Spleen (tissue), 11 donors: Measurements from ENCODE around the gene POU6F2. TPM values are rescaled to one million over a fixed set of nuclear protein-coding genes. Genes with fewer than 3 reads are reported as not detected.

Source experiments
- DNase-seq: peaks from one replicate; pipeline ENCODE4 v3.0.0-alpha.2; 2020
- H3K27ac ChIP-seq, 8 donors: fragments of 200-600 bp; sonication (generic) in 7 of 8; 1 replicate in 4 of 8; 2 replicates in 4 of 8; pipeline versions ENCODE4 v1.5.0 to v1.8.0; 2016 to 2021; ENCODE audit warnings: inconsistent platforms in 4 of 8, mild to moderate bottlenecking in 4 of 8, moderate library complexity in 1 of 8
- H3K27me3 ChIP-seq, 7 donors: fragments of 200-600 bp; sonication (generic) in 6 of 7; replicated peaks in 1 of 7; 1 replicate in 4 of 7; 2 replicates in 3 of 7; pipeline versions ENCODE4 v1.5.0 to v1.8.0; 2016 to 2021; ENCODE audit warnings: inconsistent platforms in 3 of 7, mild to moderate bottlenecking in 1 of 7
- H3K36me3 ChIP-seq, 6 donors: fragments of 200-600 bp; sonication (generic) in 5 of 6; 1 replicate in 4 of 6; 2 replicates in 2 of 6; pipeline versions ENCODE4 v1.5.0 to v1.8.0; 2016 to 2021; ENCODE audit warnings: inconsistent platforms in 2 of 6
- H3K4me1 ChIP-seq, 6 donors: fragments of 200-600 bp; sonication (generic) in 5 of 6; 1 replicate in 3 of 6; 2 replicates in 3 of 6; pipeline versions ENCODE4 v1.5.0 to v1.8.0; 2016 to 2021; ENCODE audit warnings: inconsistent platforms in 3 of 6
- H3K4me3 ChIP-seq, 8 donors: fragments of 200-600 bp; sonication (generic) in 7 of 8; 1 replicate in 4 of 8; 2 replicates in 4 of 8; pipeline versions ENCODE4 v1.5.0 to v1.8.0; 2016 to 2021; ENCODE audit warnings: inconsistent platforms in 4 of 8, mild to moderate bottlenecking in 4 of 8, moderate library complexity in 2 of 8
- H3K9me3 ChIP-seq, 8 donors: fragments of 200-600 bp; sonication (generic) in 7 of 8; 1 replicate in 4 of 8; 2 replicates in 4 of 8; pipeline versions ENCODE4 v1.5.0 to v1.8.0; 2016 to 2021; ENCODE audit warnings: inconsistent platforms in 4 of 8
- CTCF ChIP-seq, 11 experiments: fragments of 200-600 bp in 7 of 11; fragments of 450-650 bp in 4 of 11; sonication (generic) in 4 of 11; IDR thresholded peaks in 8 of 11; conservative IDR thresholded peaks in 3 of 11; 1 replicate in 7 of 11; 2 replicates in 4 of 11; pipeline versions ENCODE4 v1.4.0 to v1.8.0; 2016 to 2021; ENCODE audit warnings: antibody characterized with exemption in 11 of 11, inconsistent platforms in 4 of 11, mild to moderate bottlenecking in 1 of 11
- POLR2A ChIP-seq, 3 donors: fragments of 450-650 bp; IDR thresholded peaks; one replicate each; pipeline ENCODE4 v1.5.1; 2017; ENCODE audit warnings: antibody characterized with exemption in 3 of 3, mild to moderate bottlenecking in 1 of 3
- POLR2AphosphoS5 ChIP-seq, 3 donors: sonication (generic); formaldehyde crosslinking; IDR thresholded peaks; one replicate each; pipeline ENCODE4 v1.5.1; 2017; ENCODE audit warnings: antibody characterized with exemption in 3 of 3
- WGBS, 5 donors: extraction: QIAGEN DNeasy Blood & Tissue Kit in 3 of 5; methylation state at CpG; one replicate each; pipeline versions ENCODE4 v1.1.5 to v1.1.7; 2013 to 2018; 5-methylcytosine and 5-hydroxymethylcytosine counted together
- intact Hi-C: fragments of 100-400 bp; cut with DNase I; formaldehyde crosslinking; loops from one replicate; pipeline ENCODE4 v1.15.0; 2023; ENCODE audit warnings: low total_unique reads
- polyA plus RNA-seq, 3 donors: library from polyadenylated mRNA; stranded (reverse); fragments of 200-250 nt; gene quantifications; one replicate each; pipeline ENCODE4 v1.2.1, GENCODE V29; 2013
- total RNA-seq, 7 donors: library from RNA; depleted of rRNA in 3 of 7; stranded (reverse); fragments of >200 nt in 3 of 7; fragmentation: NEBNext Ultra II Directional in 4 of 7; extraction: Animal tissue kit (Norgen Biotek cat#: 25700) in 4 of 7; gene quantifications; one replicate each; pipeline versions ENCODE4 v1.1.0 to v1.2.1, GENCODE V29; 2016 to 2021
- donor health status: healthy with polysubstance abuse.
- donor health status: DM: no; HTN: no; CAD: no; lungs with moderate emphysema.
- donor health status: DM: no; HTN: no; CAD: no.
- donor health status: Bipolar disorder and iron deficiency.
- donor health status: healthy.
- donor health status: DM: no; HTN: no; CAD: no.
- donor health status: DM: yes; HTN: yes; CAD: no.

POU6F2 gene
- total and polyA plus RNA-seq, 10 donors = 0.04 to 0.54 (median 0.23) TPM; not detected in 7

GRCh38 chr7:39270018-39270417 lies 292.3 kb downstream of the POU6F2 start:
- H3K27me3 ChIP-seq = peaks cover 0 to 9% (median 0%) of the 10 kb centered on the region in 7 donors

GRCh38 chr7:39271402-39271801 lies 293.7 kb downstream of the POU6F2 start:
- no peak for DNase-seq
- 38 to 70% (median 56%) methylated on average over 9 of the region's 9 CpGs for WGBS, 5 donors
- intact Hi-C loops = no loop called here
- Histone ChIP-seq H3K9me3 (no peaks in the 10 kb centered on the region), H3K4me3 (no peak overlapping the region), H3K36me3 (no peaks in the 10 kb centered on the region), H3K27me3 (peaks cover 0 to 9% (median 0%) of the 10 kb centered on the region in 7 donors), H3K4me1 (no peaks in the 10 kb centered on the region), H3K27ac (no peak overlapping the region)
- no peak for TF ChIP-seq CTCF (IDR thresholded peaks at IDR 0.05 in 8 of 11, conservative IDR thresholded peaks at IDR 0.05 in 3 of 11)
- no peak for TF ChIP-seq POLR2A (IDR thresholded peaks at IDR 0.05)
- no peak for TF ChIP-seq POLR2AphosphoS5 (IDR thresholded peaks at IDR 0.05)

More at GRCh38 chr7:39270018-39270417, 292.3 kb downstream of the POU6F2 start:
- WGBS, 5 donors = 80 to 88% (median 82%) methylated on average over 5 of the region's 5 CpGs
- no peak overlapping the region for H3K4me3 ChIP-seq
- no peak for TF ChIP-seq POLR2AphosphoS5 (IDR thresholded peaks at IDR 0.05)
- TF ChIP-seq CTCF (IDR thresholded peaks at IDR 0.05 in 8 of 11, conservative IDR thresholded peaks at IDR 0.05 in 3 of 11) = no peak
- H3K27ac ChIP-seq = no peak overlapping the region
- no peaks in the 10 kb centered on the region for H3K36me3 ChIP-seq
- H3K4me1 ChIP-seq = no peaks in the 10 kb centered on the region
- no peak for DNase-seq
- intact Hi-C loops = no loop called here
- H3K9me3 ChIP-seq = no peaks in the 10 kb centered on the region

GRCh38 chr7:39272111-39272510 lies 294.4 kb downstream of the POU6F2 start:
- Histone ChIP-seq H3K4me3 (no peak overlapping the region), H3K4me1 (no peaks in the 10 kb centered on the region), H3K36me3 (no peaks in the 10 kb centered on the region), H3K27me3 (peaks cover 0 to 9% (median 0%) of the 10 kb centered on the region in 7 donors), H3K9me3 (no peaks in the 10 kb centered on the region), H3K27ac (no peak overlapping the region)
- intact Hi-C loops = no loop called here
- WGBS, 5 donors = 67 to 91% (median 82%) methylated on average over 1 of the region's 1 CpG
- no peak for DNase-seq
- TF ChIP-seq POLR2A (IDR thresholded peaks at IDR 0.05) (no peak), CTCF (IDR thresholded peaks at IDR 0.05 in 8 of 11, conservative IDR thresholded peaks at IDR 0.05 in 3 of 11) (no peak), POLR2AphosphoS5 (IDR thresholded peaks at IDR 0.05) (no peak)

- DNase-seq = no peak
- Histone ChIP-seq H3K27me3 (peaks cover 0 to 9% (median 0%) of the 10 kb centered on the region in 7 donors), H3K4me3 (no peak overlapping the region), H3K27ac (no peak overlapping the region), H3K36me3 (no peaks in the 10 kb centered on the region), H3K4me1 (no peaks in the 10 kb centered on the region), H3K9me3 (peaks cover 0 to 3% (median 0%) of the 10 kb centered on the region in 8 donors)
- intact Hi-C loops = no loop called here
- TF ChIP-seq POLR2AphosphoS5 (IDR thresholded peaks at IDR 0.05) (no peak), POLR2A (IDR thresholded peaks at IDR 0.05) (no peak), CTCF (IDR thresholded peaks at IDR 0.05 in 8 of 11, conservative IDR thresholded peaks at IDR 0.05 in 3 of 11) (no peak)
These were observed 295.0 kb downstream of the POU6F2 start for GRCh38 chr7:39272691-39273090.
